ENCODE data around the gene RPS19BP1. TPM values are rescaled to one million over a fixed set of nuclear protein-coding genes. Genes with fewer than 3 reads are reported as not detected.

RPS19BP1 gene
- total RNA-seq, 4 donors from 2014 or later = 59.4 to 132 (median 93.7) TPM

DNA sequence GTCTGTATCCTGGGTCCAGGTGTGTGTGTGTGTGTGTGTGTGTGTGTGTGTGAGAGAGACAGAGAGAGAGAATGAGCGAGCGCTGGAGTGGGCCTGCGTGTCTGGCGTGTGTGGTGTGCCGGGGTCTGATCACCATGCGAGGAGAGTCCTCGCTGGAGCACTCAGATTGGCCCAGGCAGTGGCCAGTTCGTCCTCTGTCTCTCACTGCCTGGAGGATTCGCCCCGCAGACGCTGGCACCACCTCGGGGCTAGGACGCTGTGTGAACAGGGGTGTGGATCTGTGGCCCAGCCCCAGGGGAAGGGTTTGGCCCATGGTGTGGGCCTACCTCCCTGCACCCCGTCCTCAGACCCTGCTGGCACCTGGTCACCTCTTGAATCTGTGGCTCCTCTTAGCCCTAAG, 26.4 kb upstream of the RPS19BP1 start:
- Histone ChIP-seq H3K36me3 (no peaks in the 10 kb centered on the region), H3K4me3 (no peak overlapping the region), H3K27ac (no peak overlapping the region), H3K27me3 (peaks cover 0 to 24% of the 10 kb centered on the region in 2 donors), H3K9me3 (peaks cover 0 to 3% (median 0%) of the 10 kb centered on the region in 4 donors), H3K4me1 (peaks cover 0 to 16% (median 3%) of the 10 kb centered on the region in 4 donors)
- no peak for TF ChIP-seq POLR2A (IDR thresholded peaks at IDR 0.05)
- TF ChIP-seq, protein P1, sequence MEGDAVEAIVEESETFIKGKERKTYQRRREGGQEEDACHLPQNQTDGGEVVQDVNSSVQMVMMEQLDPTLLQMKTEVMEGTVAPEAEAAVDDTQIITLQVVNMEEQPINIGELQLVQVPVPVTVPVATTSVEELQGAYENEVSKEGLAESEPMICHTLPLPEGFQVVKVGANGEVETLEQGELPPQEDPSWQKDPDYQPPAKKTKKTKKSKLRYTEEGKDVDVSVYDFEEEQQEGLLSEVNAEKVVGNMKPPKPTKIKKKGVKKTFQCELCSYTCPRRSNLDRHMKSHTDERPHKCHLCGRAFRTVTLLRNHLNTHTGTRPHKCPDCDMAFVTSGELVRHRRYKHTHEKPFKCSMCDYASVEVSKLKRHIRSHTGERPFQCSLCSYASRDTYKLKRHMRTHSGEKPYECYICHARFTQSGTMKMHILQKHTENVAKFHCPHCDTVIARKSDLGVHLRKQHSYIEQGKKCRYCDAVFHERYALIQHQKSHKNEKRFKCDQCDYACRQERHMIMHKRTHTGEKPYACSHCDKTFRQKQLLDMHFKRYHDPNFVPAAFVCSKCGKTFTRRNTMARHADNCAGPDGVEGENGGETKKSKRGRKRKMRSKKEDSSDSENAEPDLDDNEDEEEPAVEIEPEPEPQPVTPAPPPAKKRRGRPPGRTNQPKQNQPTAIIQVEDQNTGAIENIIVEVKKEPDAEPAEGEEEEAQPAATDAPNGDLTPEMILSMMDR (IDR thresholded peaks at IDR 0.05) = no peak
- no peak for DNase-seq

DNA sequence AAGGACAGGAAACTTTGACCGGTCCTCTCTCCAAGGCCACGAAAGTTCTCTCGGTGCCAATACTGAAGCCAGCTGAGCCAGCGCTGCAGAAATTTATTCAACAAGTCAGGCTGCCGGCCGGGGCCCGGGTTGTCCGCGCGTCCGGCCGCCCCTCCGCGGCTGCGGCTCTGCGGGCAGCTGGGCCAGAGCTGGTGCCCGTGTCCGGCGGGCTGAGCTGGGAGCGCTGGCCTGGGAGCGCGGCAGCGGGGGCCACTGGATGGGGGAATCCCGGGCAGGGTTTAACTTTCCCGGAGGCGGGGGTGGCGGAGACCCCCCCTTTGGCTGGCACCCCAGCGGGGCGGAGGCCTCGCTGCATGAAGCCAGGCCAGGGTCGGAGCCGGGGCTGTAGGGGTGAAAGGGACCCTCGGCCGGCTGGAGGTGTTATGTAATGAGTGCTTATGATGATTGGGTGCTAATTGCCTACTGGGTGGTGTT, 25.7 kb upstream of the RPS19BP1 start:
- no peak overlapping the region for H3K27ac ChIP-seq
- TF ChIP-seq, protein P1 (IDR thresholded peaks at IDR 0.05) = no peak
- TF ChIP-seq POLR2A (IDR thresholded peaks at IDR 0.05) = no peak
- peaks cover 0 to 24% of the 10 kb centered on the region in 2 donors for H3K27me3 ChIP-seq
- peak overlapping the region in 2 of 4 donors; percentile 6 to 39 for H3K4me3 ChIP-seq
- H3K9me3 ChIP-seq = peaks cover 0 to 3% (median 0%) of the 10 kb centered on the region in 4 donors
- no peak for DNase-seq
- peaks cover 0 to 16% (median 3%) of the 10 kb centered on the region in 4 donors for H3K4me1 ChIP-seq
- no peaks in the 10 kb centered on the region for H3K36me3 ChIP-seq

DNA sequence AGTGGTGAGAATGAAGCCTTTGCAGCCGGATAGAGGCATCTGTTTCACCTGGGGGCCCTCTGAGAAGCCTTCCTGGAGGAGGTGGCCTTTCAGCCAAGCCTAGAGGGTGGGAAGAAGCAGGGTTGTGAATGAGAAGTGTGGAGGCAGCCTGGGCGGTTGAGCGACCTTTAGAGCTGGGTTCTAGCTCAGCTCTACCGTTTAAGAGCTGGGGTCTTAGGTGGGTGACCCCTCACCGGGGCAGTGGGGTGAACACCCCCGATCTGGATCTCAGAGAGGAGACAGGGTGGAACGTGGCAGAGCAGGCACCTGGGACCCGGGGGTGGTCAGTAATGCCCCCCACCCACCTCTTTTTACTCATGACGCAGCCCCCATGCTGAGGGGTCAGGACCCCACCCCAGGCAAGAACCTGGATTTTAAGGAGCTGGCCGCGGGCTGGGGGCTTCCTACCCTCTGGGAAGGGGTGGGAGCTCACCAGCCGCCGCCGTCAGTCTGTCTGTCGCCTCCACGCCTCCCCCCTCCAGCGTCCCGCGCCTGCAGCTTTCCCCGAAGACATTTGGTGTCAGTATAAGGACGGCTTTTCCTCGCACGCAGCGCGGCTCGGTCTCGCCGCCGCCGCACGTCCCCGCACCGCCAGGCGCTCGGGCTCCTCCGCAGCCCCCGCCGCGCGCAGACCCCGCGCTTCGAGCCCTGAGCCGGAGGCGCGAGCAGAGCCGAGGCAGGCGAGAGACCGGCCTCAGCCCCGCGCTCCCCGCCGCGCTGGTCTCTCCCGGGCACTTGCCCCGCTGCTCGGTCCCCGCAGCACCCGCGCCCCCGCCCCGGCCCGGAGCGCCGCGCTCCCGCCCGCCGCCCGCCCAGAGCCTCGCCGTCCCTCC, 24.7 kb upstream of the RPS19BP1 start:
- Histone ChIP-seq H3K27me3 (peaks cover 0 to 24% of the 10 kb centered on the region in 2 donors), H3K36me3 (no peaks in the 10 kb centered on the region), H3K4me3 (peak overlapping the region in 3 of 4 donors; percentile 36 to 46 (median 39)), H3K9me3 (peaks cover 0 to 3% (median 0%) of the 10 kb centered on the region in 4 donors), H3K4me1 (peaks cover 0 to 16% (median 3%) of the 10 kb centered on the region in 4 donors), H3K27ac (no peak overlapping the region)
- no peak for DNase-seq
- TF ChIP-seq, protein P1 (IDR thresholded peaks at IDR 0.05) = peak in 3 of 6 experiments; percentile 22 to 28 (median 25)
- TF ChIP-seq POLR2A (IDR thresholded peaks at IDR 0.05) = no peak

DNA sequence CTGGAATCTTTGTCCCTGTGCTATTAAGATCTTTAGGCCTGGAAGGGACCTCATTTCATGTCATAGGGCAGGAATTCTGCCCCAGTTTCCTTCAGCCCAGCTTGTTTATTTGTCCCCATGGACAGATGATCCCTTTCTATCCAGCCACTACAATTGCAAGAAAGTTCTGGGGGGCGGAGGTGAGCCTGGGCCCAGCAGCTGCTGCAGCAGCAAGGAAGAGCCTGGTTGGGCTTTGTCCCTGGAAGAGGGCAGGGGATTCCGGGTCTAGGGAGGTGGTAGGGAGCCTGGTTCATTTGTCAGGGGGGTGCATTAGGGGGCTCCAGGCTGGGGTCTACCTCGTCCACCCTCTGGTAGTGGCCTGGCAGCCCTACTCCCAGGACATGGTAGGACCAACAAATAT, 21.6 kb upstream of the RPS19BP1 start:
- Histone ChIP-seq H3K4me3 (no peak overlapping the region), H3K9me3 (peaks cover 0 to 2% (median 0%) of the 10 kb centered on the region in 4 donors), H3K36me3 (no peaks in the 10 kb centered on the region), H3K27me3 (peaks cover 0 to 24% of the 10 kb centered on the region in 2 donors), H3K27ac (no peak overlapping the region), H3K4me1 (peaks cover 0 to 16% (median 3%) of the 10 kb centered on the region in 4 donors)
- no peak for TF ChIP-seq POLR2A (IDR thresholded peaks at IDR 0.05)
- TF ChIP-seq, protein P1 (IDR thresholded peaks at IDR 0.05) = no peak
- no peak for DNase-seq

DNA sequence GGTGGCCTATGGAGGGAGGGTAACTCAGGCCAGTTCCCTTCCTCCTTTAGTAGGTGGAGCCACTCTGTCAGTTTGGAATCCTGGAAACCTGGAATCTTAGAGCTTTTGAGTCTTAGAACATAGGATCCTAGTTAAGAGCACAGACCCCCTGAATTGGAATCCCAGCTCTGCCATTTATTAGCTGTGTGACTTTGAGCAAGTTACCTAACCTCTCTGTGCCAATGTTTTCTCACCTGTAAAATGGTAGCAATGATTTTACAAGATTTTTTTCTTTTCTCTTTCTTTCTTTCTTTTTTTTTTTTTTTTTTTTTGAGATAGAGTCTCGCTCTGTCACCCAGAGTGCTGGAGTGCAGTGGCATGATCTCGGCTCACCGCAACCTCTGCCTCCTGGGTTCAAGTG, 20.9 kb upstream of the RPS19BP1 start:
- no peak overlapping the region for H3K27ac ChIP-seq
- H3K36me3 ChIP-seq = no peaks in the 10 kb centered on the region
- peaks cover 0 to 21% of the 10 kb centered on the region in 2 donors for H3K27me3 ChIP-seq
- H3K4me1 ChIP-seq = peaks cover 0 to 13% (median 3%) of the 10 kb centered on the region in 4 donors
- no peak overlapping the region for H3K4me3 ChIP-seq
- no peak for TF ChIP-seq POLR2A (IDR thresholded peaks at IDR 0.05)
- TF ChIP-seq, protein P1 (IDR thresholded peaks at IDR 0.05) = no peak
- no peak for DNase-seq
- H3K9me3 ChIP-seq = no peaks in the 10 kb centered on the region

Measured in Peyer's patch (tissue), 4 donors.